ENCODE measurements around the gene SSH2. TPM values are rescaled to one million over a fixed set of nuclear protein-coding genes. Genes with fewer than 3 reads are reported as not detected.
"Not testable (repeated sequence)": the region's sequence is repeated elsewhere in the genome, so short reads cannot be mapped to it uniquely, and the experiment has no call there.

SSH2 gene
- total and polyA plus RNA-seq, 9 of the 15 experiments (the other 6 are each of a cell fraction or from before 2014, with no cell fraction given) = 3.9 to 16.1 (median 10.2) TPM

GRCh38 chr17:29652976-29653375, 277.1 kb downstream of the SSH2 start (continued):
- TF ChIP-seq CHD7 (IDR thresholded peaks at IDR 0.05; ENCODE audit: low read depth, low read length) = no peak
- TF ChIP-seq PRDM10 (IDR thresholded peaks at IDR 0.05; ENCODE audit: partially characterized antibody) = no peak
- TF ChIP-seq ZFP36 (IDR thresholded peaks at IDR 0.05; ENCODE audit: low read depth, low read length, partially characterized antibody) = no peak
- no peak for TF ChIP-seq HMG20B (CRISPR knock-in tag; IDR thresholded peaks at IDR 0.05)
- TF ChIP-seq KLF13 (tag; IDR thresholded peaks at IDR 0.05; ENCODE audit: borderline replicate concordance, low read depth) = no peak

- H2AFZ ChIP-seq (ENCODE audit: low read depth, low read length); H3K27me3 ChIP-seq (ENCODE audit: control insufficient read depth in 2 of 2, insufficient read depth in 2 of 2, low read length in 2 of 2); BruUV-seq (replicated peaks); intact Hi-C loops (cut with micrococcal nuclease); H3K4me3 ChIP-seq; H3K9me1 ChIP-seq (ENCODE audit: control insufficient read depth, insufficient read depth, low read length); H3K9me3 ChIP-seq (replicated peaks; ENCODE audit: control insufficient read depth, insufficient read depth, low read depth, low read length); H3K27ac ChIP-seq (ENCODE audit: extremely low read depth, low read depth, low read length); H3K79me2 ChIP-seq (ENCODE audit: control insufficient read depth, insufficient read depth, low read length); H3K9ac ChIP-seq (ENCODE audit: insufficient read depth in 1 of 2, low read depth in 2 of 2, low read length in 2 of 2); FAIRE-seq; H3K4me2 ChIP-seq (ENCODE audit: insufficient read depth, low read length); CTCF ChIA-PET (ENCODE audit: low intra/inter-chr PET ratio); in situ Hi-C loops (cut with MboI); H3K36me3 ChIP-seq (ENCODE audit: control insufficient read depth, insufficient read depth, low read length); DNase-seq (ENCODE audit: extremely low read depth in 1 of 4, low spot score in 3 of 4); H4K20me1 ChIP-seq (replicated peaks; ENCODE audit: control insufficient read depth, insufficient read depth, low read length); ATAC-seq: not testable (repeated sequence)
- POLR2A ChIA-PET = interaction anchor here (0.7 kb wide), 1 partner anchor 155 kb away, joined by 3 read pairs; no protein-coding TSS in a partner anchor
- WGBS (ENCODE audit: insufficient coverage, low coverage, missing lambda C conversion rate) = 100% methylated on average over 5 of the region's 7 CpGs
- peaks cover 5 to 27% of the 10 kb centered on the region in 2 experiments; a peak in 4 of 5 replicates for H3K4me1 ChIP-seq (replicated peaks in 1 of 2; ENCODE audit: control insufficient read depth in 2 of 2, insufficient read depth in 2 of 2, low read length in 2 of 2)
These were observed 278.1 kb downstream of the SSH2 start for GRCh38 chr17:29651913-29652312.
